SK-N-SH treated with all-trans-retinoic acid at 6 μM for 48 hours (cell line): ENCODE measurements around the gene AMMECR1.

Source experiments
- ARNTL ChIP-seq: fragments of 450-650 bp; formaldehyde crosslinking; IDR thresholded peaks from 2 replicates; pipeline ENCODE4 v1.5.0; 2020; ENCODE audit warnings: low read depth, mild to moderate bottlenecking, moderate library complexity, borderline replicate concordance
- CSDC2 ChIP-seq: fragments of 250-450 bp; sonication (Bioruptor Pico); IDR thresholded peaks from 2 replicates; pipeline ENCODE4 v1.5.0; 2020; ENCODE audit warnings: mild to moderate bottlenecking, moderate library complexity
- ESRRG ChIP-seq: fragments of 250-450 bp; sonication (Bioruptor Pico); IDR thresholded peaks from 2 replicates; pipeline ENCODE4 v1.6.1; 2021; ENCODE audit warnings: mild to moderate bottlenecking
- ISL1 ChIP-seq: fragments of 250-450 bp; sonication (Bioruptor Pico); IDR thresholded peaks from 2 replicates; pipeline ENCODE4 v2.1.2; 2022; ENCODE audit warnings: mild to moderate bottlenecking, moderate library complexity
- OSR1 ChIP-seq: fragments of 250-450 bp; sonication (Bioruptor Pico); IDR thresholded peaks from 2 replicates; pipeline ENCODE4 v1.8.0; 2022; ENCODE audit warnings: moderate library complexity, mild to moderate bottlenecking, inconsistent platforms
- RARB ChIP-seq: fragments of 250-450 bp; sonication (Bioruptor Pico); IDR thresholded peaks from 2 replicates; pipeline ENCODE4 v1.8.0; 2021; ENCODE audit warnings: mild to moderate bottlenecking, moderate library complexity
- TCF4 ChIP-seq: fragments of 250-450 bp; sonication (Bioruptor Pico); IDR thresholded peaks from 2 replicates; pipeline ENCODE4 v1.8.0; 2021; ENCODE audit warnings: mild to moderate bottlenecking, moderate library complexity, borderline replicate concordance
- TOX ChIP-seq: fragments of 250-450 bp; sonication (Bioruptor Pico); IDR thresholded peaks from 2 replicates; pipeline ENCODE4 v1.8.0; 2021; ENCODE audit warnings: mild to moderate bottlenecking, moderate library complexity, borderline replicate concordance
- ZC3H10 ChIP-seq: fragments of 250-450 bp; sonication (Bioruptor Pico); IDR thresholded peaks from 2 replicates; pipeline ENCODE4 v1.5.1; 2021; ENCODE audit warnings: mild to moderate bottlenecking, moderate library complexity
- ZFP30 ChIP-seq: fragments of 450-650 bp; formaldehyde crosslinking; IDR thresholded peaks from 2 replicates; pipeline ENCODE4 v1.5.0; 2022; ENCODE audit warnings: mild to moderate bottlenecking, moderate library complexity
- ZNF8 ChIP-seq: fragments of 450-650 bp; formaldehyde crosslinking; IDR thresholded peaks from 2 replicates; pipeline ENCODE4 v1.5.0; 2020; ENCODE audit warnings: mild to moderate bottlenecking, moderate library complexity
- TF ChIP-seq, protein P1 (sequence below): fragments of 250-450 bp; sonication (Bioruptor Pico); IDR thresholded peaks from 2 replicates; pipeline ENCODE4 v1.8.0; 2021; ENCODE audit warnings: low read depth, mild to moderate bottlenecking, moderate library complexity, borderline replicate concordance
- TF ChIP-seq, protein P2 (sequence below): fragments of 250-450 bp; sonication (Bioruptor Pico); IDR thresholded peaks from 2 replicates; pipeline ENCODE4 v1.8.0; 2020; ENCODE audit warnings: mild to moderate bottlenecking, moderate library complexity, borderline replicate concordance
- TF ChIP-seq, protein P3 (sequence below): fragments of 250-450 bp; sonication (Bioruptor Pico); IDR thresholded peaks from 2 replicates; pipeline ENCODE4 v1.5.1; 2020; ENCODE audit warnings: low read depth, mild to moderate bottlenecking, moderate library complexity

DNA sequence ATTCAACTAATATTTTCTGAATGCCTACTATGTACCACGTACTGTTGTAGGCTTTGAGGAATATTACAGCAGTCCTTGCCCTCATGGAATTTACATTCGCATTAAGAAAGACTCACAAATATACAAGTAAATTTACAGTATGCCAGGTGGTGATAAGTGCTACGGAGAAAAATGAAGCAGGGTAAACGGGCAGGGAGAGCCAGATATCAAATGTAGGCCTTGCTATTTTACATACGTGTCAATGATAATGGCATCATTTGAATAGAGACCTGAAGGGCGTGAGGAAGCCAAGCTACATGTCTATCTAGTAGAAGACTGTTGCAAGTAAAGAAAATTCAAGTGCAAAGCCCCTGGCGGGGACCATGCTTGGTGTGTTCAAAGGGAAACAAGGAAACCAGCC lies 65.2 kb downstream of the AMMECR1 start:
- TF ChIP-seq ISL1 (CRISPR knock-in tag) (no peak), OSR1 (no peak), ZC3H10 (CRISPR knock-in tag) (no peak), ZNF8 (CRISPR knock-in tag) (no peak), ESRRG (CRISPR knock-in tag) (no peak), ZFP30 (CRISPR knock-in tag) (no peak), RARB (CRISPR knock-in tag) (no peak), CSDC2 (CRISPR knock-in tag) (no peak), TOX (CRISPR knock-in tag) (no peak), ARNTL (no peak), TCF4 (no peak)
- TF ChIP-seq, protein P1, sequence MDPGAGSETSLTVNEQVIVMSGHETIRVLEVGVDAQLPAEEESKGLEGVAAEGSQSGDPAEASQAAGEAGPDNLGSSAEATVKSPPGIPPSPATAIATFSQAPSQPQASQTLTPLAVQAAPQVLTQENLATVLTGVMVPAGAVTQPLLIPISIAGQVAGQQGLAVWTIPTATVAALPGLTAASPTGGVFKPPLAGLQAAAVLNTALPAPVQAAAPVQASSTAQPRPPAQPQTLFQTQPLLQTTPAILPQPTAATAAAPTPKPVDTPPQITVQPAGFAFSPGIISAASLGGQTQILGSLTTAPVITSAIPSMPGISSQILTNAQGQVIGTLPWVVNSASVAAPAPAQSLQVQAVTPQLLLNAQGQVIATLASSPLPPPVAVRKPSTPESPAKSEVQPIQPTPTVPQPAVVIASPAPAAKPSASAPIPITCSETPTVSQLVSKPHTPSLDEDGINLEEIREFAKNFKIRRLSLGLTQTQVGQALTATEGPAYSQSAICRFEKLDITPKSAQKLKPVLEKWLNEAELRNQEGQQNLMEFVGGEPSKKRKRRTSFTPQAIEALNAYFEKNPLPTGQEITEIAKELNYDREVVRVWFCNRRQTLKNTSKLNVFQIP (CRISPR knock-in tag): no peak
- TF ChIP-seq, protein P2, sequence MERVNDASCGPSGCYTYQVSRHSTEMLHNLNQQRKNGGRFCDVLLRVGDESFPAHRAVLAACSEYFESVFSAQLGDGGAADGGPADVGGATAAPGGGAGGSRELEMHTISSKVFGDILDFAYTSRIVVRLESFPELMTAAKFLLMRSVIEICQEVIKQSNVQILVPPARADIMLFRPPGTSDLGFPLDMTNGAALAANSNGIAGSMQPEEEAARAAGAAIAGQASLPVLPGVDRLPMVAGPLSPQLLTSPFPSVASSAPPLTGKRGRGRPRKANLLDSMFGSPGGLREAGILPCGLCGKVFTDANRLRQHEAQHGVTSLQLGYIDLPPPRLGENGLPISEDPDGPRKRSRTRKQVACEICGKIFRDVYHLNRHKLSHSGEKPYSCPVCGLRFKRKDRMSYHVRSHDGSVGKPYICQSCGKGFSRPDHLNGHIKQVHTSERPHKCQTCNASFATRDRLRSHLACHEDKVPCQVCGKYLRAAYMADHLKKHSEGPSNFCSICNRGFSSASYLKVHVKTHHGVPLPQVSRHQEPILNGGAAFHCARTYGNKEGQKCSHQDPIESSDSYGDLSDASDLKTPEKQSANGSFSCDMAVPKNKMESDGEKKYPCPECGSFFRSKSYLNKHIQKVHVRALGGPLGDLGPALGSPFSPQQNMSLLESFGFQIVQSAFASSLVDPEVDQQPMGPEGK (CRISPR knock-in tag): no peak
- TF ChIP-seq, protein P3, sequence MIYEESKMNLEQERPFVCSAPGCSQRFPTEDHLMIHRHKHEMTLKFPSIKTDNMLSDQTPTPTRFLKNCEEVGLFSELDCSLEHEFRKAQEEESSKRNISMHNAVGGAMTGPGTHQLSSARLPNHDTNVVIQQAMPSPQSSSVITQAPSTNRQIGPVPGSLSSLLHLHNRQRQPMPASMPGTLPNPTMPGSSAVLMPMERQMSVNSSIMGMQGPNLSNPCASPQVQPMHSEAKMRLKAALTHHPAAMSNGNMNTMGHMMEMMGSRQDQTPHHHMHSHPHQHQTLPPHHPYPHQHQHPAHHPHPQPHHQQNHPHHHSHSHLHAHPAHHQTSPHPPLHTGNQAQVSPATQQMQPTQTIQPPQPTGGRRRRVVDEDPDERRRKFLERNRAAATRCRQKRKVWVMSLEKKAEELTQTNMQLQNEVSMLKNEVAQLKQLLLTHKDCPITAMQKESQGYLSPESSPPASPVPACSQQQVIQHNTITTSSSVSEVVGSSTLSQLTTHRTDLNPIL (CRISPR knock-in tag): no peak
